GM12874 (cell line): ENCODE measurements around the gene SLC35D2.

Source experiments
- CTCF ChIP-seq: IDR thresholded peaks from 2 replicates; pipeline ENCODE4 v1.5.1; 2011; ENCODE audit warnings: low read depth, mild to moderate bottlenecking, control low read depth, low read length, moderate library complexity; ENCODE audit not compliant: insufficient read depth

The SLC35D2 gene

GRCh38 chr9:96382175-96382574 lies 1.3 kb downstream of the SLC35D2 start:
- no peak for TF ChIP-seq CTCF

- no peak for TF ChIP-seq CTCF
Measured at GRCh38 chr9:96381696-96382095, 1.8 kb downstream of the SLC35D2 start.

DNA sequence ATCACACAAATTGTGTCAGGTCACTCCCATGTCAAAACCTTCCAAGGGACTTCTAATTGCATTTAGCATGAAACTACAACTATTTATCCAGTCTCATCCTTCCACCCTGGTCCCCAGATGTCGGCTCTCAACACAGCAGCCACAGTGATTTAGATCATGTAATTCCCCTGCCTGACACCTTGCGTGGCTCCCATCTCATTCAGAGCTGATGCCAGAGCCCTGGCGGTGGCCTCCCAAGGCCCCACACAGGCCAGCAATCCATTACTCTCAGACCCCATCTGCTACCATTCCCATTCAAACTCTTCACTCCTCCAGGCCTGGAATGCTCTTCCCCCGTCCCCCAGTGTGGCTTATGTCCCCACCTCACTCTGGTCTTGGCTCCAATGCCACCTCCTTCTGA lies 2.4 kb downstream of the SLC35D2 start:
- no peak for TF ChIP-seq CTCF

DNA sequence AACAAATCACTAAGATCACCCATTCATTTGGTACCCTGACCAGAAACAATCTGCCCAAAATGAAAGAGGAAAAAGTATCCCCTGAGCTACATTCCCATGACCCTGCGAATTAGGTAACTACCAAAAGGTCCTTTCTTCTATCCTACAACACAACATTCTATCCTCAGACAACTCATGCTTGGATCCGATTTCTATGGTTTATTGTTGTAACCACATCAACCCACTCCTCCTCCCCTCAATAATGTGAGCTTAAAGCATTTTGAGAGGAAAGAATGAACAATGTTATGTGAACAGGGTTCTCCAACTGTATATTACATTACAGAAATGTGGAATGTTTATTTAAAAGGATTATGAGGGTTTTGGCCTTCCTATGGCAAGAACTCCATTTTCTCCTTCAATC lies 4.0 kb downstream of the SLC35D2 start:
- TF ChIP-seq CTCF = no peak

- TF ChIP-seq CTCF = no peak
Measured at GRCh38 chr9:96378187-96378586, 5.3 kb downstream of the SLC35D2 start.

DNA sequence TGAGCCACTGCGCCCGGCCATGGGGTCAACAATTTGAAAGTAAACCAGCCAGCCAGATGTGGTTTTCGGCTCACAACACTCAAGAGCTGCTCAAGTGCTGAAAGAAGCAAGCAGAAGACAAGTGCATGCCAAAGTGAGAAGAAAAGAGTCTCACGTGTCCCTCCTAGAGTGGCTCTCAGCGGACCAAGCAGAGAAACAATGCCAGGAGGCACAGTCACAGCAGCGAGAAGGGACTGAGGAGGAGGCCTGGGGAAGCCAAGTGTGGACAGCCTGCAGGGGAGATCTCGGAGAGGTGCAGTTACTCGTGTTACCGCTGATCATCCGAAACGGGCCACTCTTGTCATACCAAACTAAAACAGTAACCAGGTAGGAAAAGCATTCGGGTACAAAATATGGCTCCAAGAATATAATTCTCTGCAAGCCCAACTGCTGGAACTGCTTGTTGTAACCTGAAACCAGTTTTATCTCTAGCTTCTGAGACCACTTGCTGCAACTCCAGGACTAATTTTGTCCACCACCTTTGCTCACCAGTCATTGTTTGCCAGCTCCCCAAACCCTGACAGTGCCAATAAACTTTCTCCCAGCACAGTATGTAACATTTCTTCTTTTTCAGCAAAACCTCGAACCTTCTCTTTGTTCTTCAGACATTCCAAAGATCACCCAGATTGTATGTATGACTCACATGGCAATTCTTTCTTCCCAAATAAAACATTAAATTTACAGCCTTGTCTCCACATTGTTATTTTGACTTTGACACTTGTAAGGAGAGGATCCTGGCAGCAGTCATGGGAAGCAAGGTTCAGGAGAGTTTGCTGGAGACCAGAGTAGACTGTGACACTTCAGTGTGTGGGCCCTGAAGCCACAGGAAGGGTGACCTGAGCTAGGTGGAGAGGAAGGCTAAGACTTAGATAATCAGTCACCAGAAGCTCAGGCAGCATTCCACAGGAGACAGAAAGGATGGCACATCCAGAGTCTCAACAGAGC lies 6.3 kb downstream of the SLC35D2 start:
- TF ChIP-seq CTCF = no peak

DNA sequence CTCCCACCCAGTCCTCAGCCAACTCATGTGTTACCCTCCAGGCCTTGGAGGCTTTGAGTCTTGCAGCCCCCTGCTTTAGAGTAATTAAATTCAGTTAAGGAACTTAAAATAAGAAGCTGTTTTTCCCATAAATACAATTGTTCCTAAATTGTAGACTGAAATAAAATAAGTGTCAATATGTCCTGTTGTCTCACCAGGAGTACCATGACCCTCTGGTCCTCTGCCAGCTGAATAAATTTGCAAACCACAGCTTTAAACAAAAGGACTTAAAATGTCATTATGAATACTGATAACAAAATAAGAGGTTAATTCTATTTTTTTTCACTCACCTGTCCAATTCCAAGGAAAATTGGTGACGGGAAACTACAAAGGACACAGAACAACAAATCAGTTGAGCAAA lies 15.6 kb downstream of the SLC35D2 start:
- no peak for TF ChIP-seq CTCF
